Psoas muscle (tissue), 8 donors: ENCODE results near the gene CAMTA1. TPM values are rescaled to one million over a fixed set of nuclear protein-coding genes. Genes with fewer than 3 reads are reported as not detected.

ENCODE experiments used
- ATAC-seq, 4 donors: fragments of 200-7000 bp; cut with Tn5 transposase; one replicate each; pipeline ENCODE4 v1.9.1; 2020; ENCODE audit warnings: moderate library complexity in 3 of 4, mild to moderate bottlenecking in 2 of 4
- DNase-seq, 2 donors: peaks; one replicate each; pipeline ENCODE4 v3.0.0-alpha.2; 2020
- H3K27ac ChIP-seq: fragments of 200-600 bp; one replicate; pipeline ENCODE4 v1.8.0; 2022
- H3K27me3 ChIP-seq, 3 donors: fragments of 200-600 bp in 1 of 3; one replicate each; pipeline versions ENCODE4 v1.6.1 to v1.8.0; 2013 to 2022; ENCODE audit warnings: low read length in 2 of 3, mild to moderate bottlenecking in 2 of 3, moderate library complexity in 1 of 3; ENCODE audit not compliant: insufficient read depth in 3 of 3
- H3K36me3 ChIP-seq, 2 donors: fragments of 200-600 bp in 1 of 2; one replicate each; pipeline versions ENCODE4 v1.6.1 to v1.8.0; 2013 to 2022; ENCODE audit warnings: low read depth in 1 of 2, mild to moderate bottlenecking in 1 of 2, moderate library complexity in 1 of 2; ENCODE audit not compliant: insufficient read depth in 1 of 2
- H3K4me1 ChIP-seq: fragments of 200-600 bp; one replicate; pipeline ENCODE4 v1.8.0; 2022
- H3K4me3 ChIP-seq: fragments of 200-600 bp; one replicate; pipeline ENCODE4 v1.8.0; 2022; ENCODE audit warnings: mild to moderate bottlenecking
- H3K9me3 ChIP-seq: fragments of 200-600 bp; one replicate; pipeline ENCODE4 v1.8.0; 2022
- WGBS, 3 donors: extraction: QIAGEN DNeasy Blood & Tissue Kit; methylation state at CpG; one replicate each; pipeline versions ENCODE4 v1.1.6 to v1.1.7; 2013; 5-methylcytosine and 5-hydroxymethylcytosine counted together
- intact Hi-C, 2 donors: fragments of 100-400 bp; cut with DNase I; formaldehyde crosslinking; loops; one replicate each; pipeline versions ENCODE4 v1.11.0 to v1.14.2; 2022
- polyA plus RNA-seq, 3 donors: library from polyadenylated mRNA; stranded (reverse); fragments of 200-250 nt; gene quantifications; one replicate each; pipeline ENCODE4 v1.2.3, GENCODE V29; 2013
- total RNA-seq, 4 donors: library from RNA; stranded (reverse); fragmentation: NEBNext Ultra II Directional in 2 of 4; extraction: Animal tissue kit (Norgen Biotek cat#: 25700) in 2 of 4; gene quantifications; one replicate each; pipeline versions ENCODE4 v1.2.1 to v1.2.4, GENCODE V29; 2021 to 2023
- TF ChIP-seq, protein P1 (sequence below): fragments of 200-600 bp; IDR thresholded peaks from one replicate; pipeline ENCODE4 v1.8.0; 2022; ENCODE audit warnings: antibody characterized with exemption
- donor health status: healthy with polysubstance abuse.
- donor health status: DM: no; HTN: no; CAD: no; lungs with moderate emphysema.
- donor health status: Bipolar disorder and iron deficiency.
- donor health status: healthy.
- donor health status: DM: yes; HTN: yes; CAD: no.
- donor health status: DM: no; HTN: no; CAD: no.
- donor health status: DM: no; HTN: no; CAD: no.
- donor health status: DM: yes; HTN: yes; CAD: no.

CAMTA1 gene
- total and polyA plus RNA-seq, 7 donors = 64.6 to 206 (median 76.5) TPM

DNA sequence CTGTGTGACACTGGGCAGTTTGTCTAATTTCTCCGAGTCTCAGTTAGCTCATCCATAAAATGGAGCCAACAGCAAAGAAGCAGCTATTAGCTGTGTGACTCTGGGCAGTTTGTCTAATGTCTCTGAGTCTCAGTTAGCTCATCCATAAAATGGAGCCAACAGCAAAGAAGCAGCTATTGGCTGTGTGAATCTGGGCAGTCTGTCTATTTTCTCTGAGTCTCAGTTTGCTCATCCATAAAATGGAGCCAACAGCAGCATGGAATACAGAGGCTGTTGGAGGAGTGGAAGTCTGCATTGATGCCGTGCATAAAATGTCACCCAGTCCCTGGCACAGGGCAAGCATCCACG, 688.9 kb downstream of the CAMTA1 start:
- Histone ChIP-seq H3K36me3 (no peaks in the 10 kb centered on the region), H3K4me3 (no peak overlapping the region), H3K27ac (no peak overlapping the region), H3K4me1 (no peaks in the 10 kb centered on the region), H3K9me3 (no peaks in the 10 kb centered on the region), H3K27me3 (peaks cover 0 to 4% (median 0%) of the 10 kb centered on the region in 3 donors)
- 83 to 97% (median 86%) methylated on average over 3 of the region's 3 CpGs for WGBS, 3 donors
- intact Hi-C loops = no loop called here
- DNase-seq (no peak), ATAC-seq (no peak)
- TF ChIP-seq, protein P1, sequence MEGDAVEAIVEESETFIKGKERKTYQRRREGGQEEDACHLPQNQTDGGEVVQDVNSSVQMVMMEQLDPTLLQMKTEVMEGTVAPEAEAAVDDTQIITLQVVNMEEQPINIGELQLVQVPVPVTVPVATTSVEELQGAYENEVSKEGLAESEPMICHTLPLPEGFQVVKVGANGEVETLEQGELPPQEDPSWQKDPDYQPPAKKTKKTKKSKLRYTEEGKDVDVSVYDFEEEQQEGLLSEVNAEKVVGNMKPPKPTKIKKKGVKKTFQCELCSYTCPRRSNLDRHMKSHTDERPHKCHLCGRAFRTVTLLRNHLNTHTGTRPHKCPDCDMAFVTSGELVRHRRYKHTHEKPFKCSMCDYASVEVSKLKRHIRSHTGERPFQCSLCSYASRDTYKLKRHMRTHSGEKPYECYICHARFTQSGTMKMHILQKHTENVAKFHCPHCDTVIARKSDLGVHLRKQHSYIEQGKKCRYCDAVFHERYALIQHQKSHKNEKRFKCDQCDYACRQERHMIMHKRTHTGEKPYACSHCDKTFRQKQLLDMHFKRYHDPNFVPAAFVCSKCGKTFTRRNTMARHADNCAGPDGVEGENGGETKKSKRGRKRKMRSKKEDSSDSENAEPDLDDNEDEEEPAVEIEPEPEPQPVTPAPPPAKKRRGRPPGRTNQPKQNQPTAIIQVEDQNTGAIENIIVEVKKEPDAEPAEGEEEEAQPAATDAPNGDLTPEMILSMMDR = no peak

- H3K9me3 ChIP-seq = no peaks in the 10 kb centered on the region
- ATAC-seq (no peak), DNase-seq (no peak)
- H3K27ac ChIP-seq = no peak overlapping the region
- intact Hi-C loops = no loop called here
- TF ChIP-seq, protein P1 = no peak
- peaks cover 0 to 4% (median 0%) of the 10 kb centered on the region in 3 donors for H3K27me3 ChIP-seq
- 86 to 93% (median 93%) methylated on average over 13 of the region's 13 CpGs for whole genome bisulfite sequencing, 3 donors
- H3K4me3 ChIP-seq = no peak overlapping the region
- H3K36me3 ChIP-seq = no peaks in the 10 kb centered on the region
- no peaks in the 10 kb centered on the region for H3K4me1 ChIP-seq
Observed at GRCh38 chr1:7474786-7475502, 689.7 kb downstream of the CAMTA1 start.

DNA sequence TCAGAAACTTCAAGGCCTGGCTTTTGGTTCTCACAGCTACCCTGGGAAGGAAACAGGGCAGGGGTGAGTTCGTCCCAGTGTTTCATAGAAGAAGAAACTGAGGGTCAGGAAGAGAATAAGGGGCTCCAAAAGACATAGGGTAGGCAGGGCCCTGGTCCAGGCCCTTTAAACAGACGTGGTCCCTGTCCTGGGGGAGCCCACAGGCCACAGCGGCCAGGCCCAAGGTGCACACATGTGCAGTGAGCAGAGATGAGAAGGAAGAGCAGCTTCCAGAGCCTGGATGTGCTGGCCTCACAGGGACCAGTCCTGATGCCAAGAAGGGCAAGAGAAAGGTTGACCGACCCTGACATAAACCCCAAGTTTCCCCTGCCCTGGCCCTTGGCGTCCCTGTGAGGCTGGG, 690.4 kb downstream of the CAMTA1 start:
- Histone ChIP-seq H3K27me3 (peaks cover 0 to 4% (median 0%) of the 10 kb centered on the region in 3 donors), H3K4me3 (no peak overlapping the region), H3K4me1 (no peaks in the 10 kb centered on the region), H3K36me3 (no peaks in the 10 kb centered on the region), H3K27ac (no peak overlapping the region), H3K9me3 (no peaks in the 10 kb centered on the region)
- no peak for DNase-seq
- 87 to 99% (median 90%) methylated on average over 5 of the region's 5 CpGs for WGBS, 3 donors
- no peak for ATAC-seq
- intact Hi-C loops = no loop called here
- TF ChIP-seq, protein P1 = no peak

DNA sequence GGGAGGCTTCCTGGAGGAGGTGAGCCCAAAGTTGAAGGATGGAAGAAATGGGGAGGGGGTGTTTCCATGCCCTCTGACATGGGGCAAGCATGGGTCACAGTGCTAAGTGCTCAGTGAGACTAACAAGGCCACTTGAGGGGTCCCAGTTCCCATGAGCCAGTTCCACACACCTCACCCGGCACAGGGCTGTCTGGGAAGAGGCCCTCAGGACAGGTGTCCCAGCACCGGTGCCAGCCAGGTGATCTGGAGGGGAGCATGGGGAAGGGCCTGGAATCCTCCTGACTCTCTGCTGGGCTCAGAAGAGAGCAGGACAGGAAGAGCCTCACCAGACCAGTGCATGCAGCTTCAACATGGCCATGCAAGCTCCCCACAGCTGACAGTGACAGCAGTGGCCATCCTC, 691.1 kb downstream of the CAMTA1 start:
- intact Hi-C loops = no loop called here
- WGBS, 3 donors = 86 to 91% (median 88%) methylated on average over 2 of the region's 2 CpGs
- peaks cover 0 to 10% (median 0%) of the 10 kb centered on the region in 3 donors for H3K27me3 ChIP-seq
- TF ChIP-seq, protein P1 = no peak
- H3K4me3 ChIP-seq = no peak overlapping the region
- no peaks in the 10 kb centered on the region for H3K36me3 ChIP-seq
- no peak overlapping the region for H3K27ac ChIP-seq
- no peaks in the 10 kb centered on the region for H3K4me1 ChIP-seq
- DNase-seq = no peak
- no peaks in the 10 kb centered on the region for H3K9me3 ChIP-seq
- ATAC-seq = no peak
